M059J (cell line): ENCODE data around the gene PITRM1. TPM values are rescaled to one million over a fixed set of nuclear protein-coding genes. Genes with fewer than 3 reads are reported as not detected.
"Not testable (repeated sequence)": the region's sequence is repeated elsewhere in the genome, so short reads cannot be mapped to it uniquely, and the experiment has no call there.

Source experiments
- DNase-seq: peaks from one replicate; pipeline ENCODE4 v3.0.0-alpha.2; 2012; ENCODE audit warnings: low read depth
- total RNA-seq: library from RNA; depleted of rRNA; stranded (reverse); fragments of >200 nt; shearing (Covaris generic); gene quantifications from 2 replicates; pipeline ENCODE4 v1.2.3, GENCODE V29; 2014

The PITRM1 gene
- total RNA-seq, 1 experiment from 2014 or later = 57.4 TPM

GRCh38 chr10:3197348-3198003 lies 24.9 kb upstream of the PITRM1 start:
- DNase-seq = peak; percentile 87

- no peak for DNase-seq
These were observed 24.4 kb upstream of the PITRM1 start for GRCh38 chr10:3196958-3197347.

GRCh38 chr10:3196482-3196881 lies 23.9 kb upstream of the PITRM1 start:
- no peak for DNase-seq

- no peak for DNase-seq
These were observed 23.1 kb upstream of the PITRM1 start for GRCh38 chr10:3195726-3196125.

GRCh38 chr10:3195286-3195685 lies 22.7 kb upstream of the PITRM1 start:
- no peak for DNase-seq

GRCh38 chr10:3194871-3195270 lies 22.3 kb upstream of the PITRM1 start:
- no peak for DNase-seq

GRCh38 chr10:3193751-3194150 lies 21.2 kb upstream of the PITRM1 start:
- DNase-seq = no peak

GRCh38 chr10:3192856-3193635 lies 20.5 kb upstream of the PITRM1 start:
- DNase-seq = peak; percentile 59

- DNase-seq = no peak
These were observed 18.2 kb upstream of the PITRM1 start for GRCh38 chr10:3190817-3191216.

- not testable (repeated sequence) for DNase-seq
These were observed 14.6 kb upstream of the PITRM1 start for GRCh38 chr10:3187229-3187628.

GRCh38 chr10:3186368-3186767 lies 13.8 kb upstream of the PITRM1 start:
- no peak for DNase-seq

GRCh38 chr10:3185386-3185785 lies 12.8 kb upstream of the PITRM1 start:
- DNase-seq = no peak

- no peak for DNase-seq
These were observed 7.9 kb upstream of the PITRM1 start for GRCh38 chr10:3180355-3181025.

GRCh38 chr10:3179174-3179573 lies 6.6 kb upstream of the PITRM1 start:
- no peak for DNase-seq

- DNase-seq = no peak
These were observed 5.5 kb upstream of the PITRM1 start for GRCh38 chr10:3178042-3178441.

- DNase-seq = no peak
These were observed 743 bp upstream of the PITRM1 start for GRCh38 chr10:3173171-3173878.

- peak; percentile 68 for DNase-seq
These were observed 519 bp downstream of the PITRM1 start for GRCh38 chr10:3172081-3172445.

GRCh38 chr10:3171488-3171887 lies 1.1 kb downstream of the PITRM1 start:
- DNase-seq = not testable (repeated sequence)

- DNase-seq = no peak
These were observed 2.9 kb downstream of the PITRM1 start for GRCh38 chr10:3169673-3170072.

- no peak for DNase-seq
These were observed 3.3 kb downstream of the PITRM1 start for GRCh38 chr10:3169271-3169670.

GRCh38 chr10:3167611-3168330 lies 4.8 kb downstream of the PITRM1 start:
- DNase-seq = no peak
